ENCODE measurements around the gene LCP2.
A peak's percentile ranks its signal among the peaks of the same experiment; 100 is the strongest.

The LCP2 gene

GRCh38 chr5:170311511-170312300 lies 14.1 kb upstream of the LCP2 start:
- DNase-seq (ENCODE audit: extremely low read depth, low read depth): no peak
- no peak for TF ChIP-seq CTCF (IDR thresholded peaks at IDR 0.05; ENCODE audit: low read depth, low read length)

GRCh38 chr5:170310256-170310926 lies 12.8 kb upstream of the LCP2 start:
- no peak for DNase-seq (ENCODE audit: extremely low read depth, low read depth)
- no peak for TF ChIP-seq CTCF (IDR thresholded peaks at IDR 0.05; ENCODE audit: low read depth, low read length)

GRCh38 chr5:170308686-170309085 lies 11.1 kb upstream of the LCP2 start:
- DNase-seq (ENCODE audit: extremely low read depth, low read depth): no peak
- TF ChIP-seq CTCF (IDR thresholded peaks at IDR 0.05; ENCODE audit: low read depth, low read length): no peak

- TF ChIP-seq CTCF (IDR thresholded peaks at IDR 0.05; ENCODE audit: low read depth, low read length): no peak
- DNase-seq (ENCODE audit: extremely low read depth, low read depth): no peak
Observed at GRCh38 chr5:170307575-170308465, 10.2 kb upstream of the LCP2 start.

GRCh38 chr5:170306381-170306831 lies 8.8 kb upstream of the LCP2 start:
- no peak for TF ChIP-seq CTCF (IDR thresholded peaks at IDR 0.05; ENCODE audit: low read depth, low read length)
- DNase-seq (ENCODE audit: extremely low read depth, low read depth): peak; percentile 11

- DNase-seq (ENCODE audit: extremely low read depth, low read depth): no peak
- TF ChIP-seq CTCF (IDR thresholded peaks at IDR 0.05; ENCODE audit: low read depth, low read length): no peak
Observed at GRCh38 chr5:170305646-170306025, 8.1 kb upstream of the LCP2 start.
